H1 (cell line): ENCODE measurements around the gene DCAF8. TPM values are rescaled to one million over a fixed set of nuclear protein-coding genes. Genes with fewer than 3 reads are reported as not detected.

Experiments used
- CTCF ChIA-PET: fragments of 300-600 bp; sonication (Branson Sonifier 250); formaldehyde crosslinking; loops from one replicate; lab custom pipeline; 2021; ENCODE audit not compliant: partially characterized antibody; lab: Charles Lee
- POLR2A ChIA-PET: fragments of 300-600 bp; sonication (Branson Sonifier 250); formaldehyde crosslinking; loops from one replicate; lab custom pipeline; 2021; ENCODE audit warnings: inconsistent platforms; ENCODE audit not compliant: partially characterized antibody; lab: Charles Lee
- DNase-seq, 2 experiments: peaks; one replicate each; pipeline versions ENCODE4 v3.0.0 to v3.0.0-alpha.2; 2010 to 2022; ENCODE audit warnings: low spot score in 2 of 2, low read depth in 1 of 2, mixed read lengths in 1 of 2
- FAIRE-seq: peaks from 2 replicates; lab custom pipeline; 2011; peaks lifted over from hg19 to GRCh38; lab: Jason Lieb, UNC
- H2AFZ ChIP-seq: 2 replicates; pipeline ENCODE4 v1.8.1; 2012; ENCODE audit warnings: low read length, inconsistent platforms
- H2AK5ac ChIP-seq: 2 replicates; pipeline ENCODE4 v1.6.1; 2013; ENCODE audit warnings: low read depth, low read length
- H2BK120ac ChIP-seq: replicated peaks from 2 replicates; pipeline ENCODE3; 2013; ENCODE audit warnings: low read depth, low read length, inconsistent platforms
- H2BK12ac ChIP-seq: 2 replicates; pipeline ENCODE4 v1.6.1; 2013; ENCODE audit warnings: low read depth, low read length
- H2BK15ac ChIP-seq: 2 replicates; pipeline ENCODE4 v1.6.1; 2013; ENCODE audit warnings: low read length
- H2BK20ac ChIP-seq: 2 replicates; pipeline ENCODE4 v1.6.1; 2013; ENCODE audit warnings: low read length
- H2BK5ac ChIP-seq: 2 replicates; pipeline ENCODE4 v1.6.1; 2013; ENCODE audit warnings: low read depth, low read length
- H3K14ac ChIP-seq: 2 replicates; pipeline ENCODE4 v1.6.1; 2013; ENCODE audit warnings: inconsistent platforms; ENCODE audit not compliant: insufficient read length
- H3K18ac ChIP-seq: 2 replicates; pipeline ENCODE4 v1.6.1; 2013; ENCODE audit warnings: low read length; ENCODE audit errors: extremely low read depth
- H3K23ac ChIP-seq: 2 replicates; pipeline ENCODE4 v1.6.1; 2013; ENCODE audit warnings: inconsistent platforms; ENCODE audit not compliant: insufficient read length
- H3K23me2 ChIP-seq: 2 replicates; pipeline ENCODE4 v1.6.1; 2013; ENCODE audit warnings: low read depth, low read length
- H3K27ac ChIP-seq: 2 replicates; pipeline ENCODE4 v1.6.1; 2011; ENCODE audit warnings: low read depth, low read length, inconsistent platforms
- H3K27me3 ChIP-seq, 4 experiments: replicated peaks in 1 of 4; 1 replicate in 1 of 4; 2 replicates in 3 of 4; pipeline versions ENCODE4 v1.6.1 to v1.8.1; 2011 to 2013; ENCODE audit warnings: low read length in 3 of 4, mild to moderate bottlenecking in 3 of 4, inconsistent platforms in 2 of 4, mixed read lengths in 2 of 4, moderate library complexity in 1 of 4; ENCODE audit not compliant: control insufficient read depth in 3 of 4, insufficient read depth in 3 of 4; ENCODE audit errors: extremely low read depth in 1 of 4
- H3K36me3 ChIP-seq, 4 experiments: 2 replicates each; pipeline versions ENCODE4 v1.6.1 to v1.8.1; 2011 to 2013; ENCODE audit warnings: mild to moderate bottlenecking in 4 of 4, low read length in 3 of 4, moderate library complexity in 2 of 4, control low read depth in 1 of 4, inconsistent platforms in 1 of 4; ENCODE audit not compliant: insufficient read depth in 4 of 4, control insufficient read depth in 2 of 4
- H3K4ac ChIP-seq: replicated peaks from 2 replicates; pipeline ENCODE3; 2013; ENCODE audit warnings: low read length, low read depth, mixed read lengths, inconsistent platforms; ENCODE audit not compliant: insufficient read length
- H3K4me1 ChIP-seq, 4 experiments: replicated peaks in 1 of 4; 1 replicate in 1 of 4; 2 replicates in 3 of 4; pipeline versions ENCODE4 v1.6.1 to v1.8.1; 2011 to 2013; ENCODE audit warnings: low read length in 3 of 4, inconsistent platforms in 2 of 4, mixed read lengths in 1 of 4; ENCODE audit not compliant: insufficient read depth in 4 of 4, control insufficient read depth in 3 of 4
- H3K4me2 ChIP-seq, 2 experiments: 2 replicates each; pipeline versions ENCODE4 v1.6.1 to v1.8.1; 2011 to 2013; ENCODE audit warnings: low read depth in 2 of 2, low read length in 2 of 2, control low read depth in 1 of 2, inconsistent platforms in 1 of 2, mild to moderate bottlenecking in 1 of 2; ENCODE audit not compliant: insufficient read depth in 1 of 2
- H3K4me3 ChIP-seq, 4 experiments: fragments of 200-600, 300-600 bp in 1 of 4; sonication (generic), shearing (Covaris generic), sonication (Bioruptor Twin) in 1 of 4; 2 replicates each; pipeline versions ENCODE4 v1.5.1 to v1.8.1; 2011 to 2016; ENCODE audit warnings: low read length in 4 of 4, low read depth in 3 of 4, control low read depth in 2 of 4, inconsistent platforms in 2 of 4, mild to moderate bottlenecking in 2 of 4, mixed read lengths in 1 of 4, moderate library complexity in 1 of 4; ENCODE audit not compliant: insufficient read depth in 2 of 4; ENCODE audit errors: extremely low read depth in 1 of 4
- H3K56ac ChIP-seq: replicated peaks from 2 replicates; pipeline ENCODE3; 2013; ENCODE audit warnings: low read depth, mild to moderate bottlenecking, mixed read lengths, low read length, inconsistent platforms; ENCODE audit not compliant: insufficient read length
- H3K79me1 ChIP-seq: 2 replicates; pipeline ENCODE4 v1.6.1; 2013; ENCODE audit warnings: low read depth, low read length, control low read depth
- H3K79me2 ChIP-seq, 2 experiments: 2 replicates each; pipeline versions ENCODE4 v1.6.1 to v1.8.1; 2012 to 2013; ENCODE audit warnings: low read length in 2 of 2, mild to moderate bottlenecking in 2 of 2, inconsistent platforms in 1 of 2; ENCODE audit not compliant: insufficient read depth in 2 of 2, control insufficient read depth in 1 of 2
- H3K9ac ChIP-seq, 4 experiments: replicated peaks in 1 of 4; 1 replicate in 1 of 4; 2 replicates in 3 of 4; pipeline versions ENCODE4 v1.6.1 to v1.8.1; 2011 to 2013; ENCODE audit warnings: low read depth in 3 of 4, low read length in 3 of 4, control low read depth in 2 of 4, mild to moderate bottlenecking in 2 of 4, moderate library complexity in 2 of 4, inconsistent platforms in 1 of 4; ENCODE audit errors: extremely low read depth in 1 of 4
- H3K9me3 ChIP-seq, 2 experiments: 2 replicates each; pipeline versions ENCODE4 v1.6.1 to v1.8.1; 2012 to 2013; ENCODE audit warnings: mild to moderate bottlenecking in 2 of 2, moderate library complexity in 2 of 2, control low read depth in 1 of 2, inconsistent platforms in 1 of 2, low read depth in 1 of 2, low read length in 1 of 2, mixed read lengths in 1 of 2; ENCODE audit not compliant: insufficient read depth in 2 of 2
- H4K20me1 ChIP-seq, 2 experiments: replicated peaks in 1 of 2; 2 replicates each; pipeline versions ENCODE3 to v1.8.1; 2011 to 2013; ENCODE audit warnings: inconsistent platforms in 2 of 2, low read length in 2 of 2, mild to moderate bottlenecking in 1 of 2; ENCODE audit not compliant: insufficient read depth in 2 of 2, control insufficient read depth in 1 of 2
- H4K5ac ChIP-seq: 2 replicates; pipeline ENCODE4 v1.6.1; 2013; ENCODE audit warnings: low read length, low read depth, mixed read lengths, inconsistent platforms; ENCODE audit not compliant: insufficient read length
- H4K8ac ChIP-seq: 2 replicates; pipeline ENCODE4 v1.8.0; 2013; ENCODE audit warnings: mild to moderate bottlenecking, moderate library complexity, low read length, inconsistent platforms; ENCODE audit not compliant: insufficient read depth; ENCODE audit errors: extremely low read depth
- H4K91ac ChIP-seq: replicated peaks from 2 replicates; pipeline ENCODE3; 2013; ENCODE audit warnings: low read length, mixed read lengths, inconsistent platforms; ENCODE audit not compliant: insufficient read length
- BCL11A ChIP-seq, 2 experiments: IDR thresholded peaks; one replicate each; pipeline ENCODE4 v1.6.1; 2011; ENCODE audit warnings: low read depth in 2 of 2, low read length in 2 of 2, mild to moderate bottlenecking in 2 of 2
- CTBP2 ChIP-seq: IDR thresholded peaks from 2 replicates; pipeline ENCODE4 v1.7.0; 2011; ENCODE audit warnings: borderline replicate concordance, mild to moderate bottlenecking, moderate library complexity, mixed read lengths, low read length; ENCODE audit not compliant: insufficient read depth, insufficient read length
- EP300 ChIP-seq, 2 experiments: IDR thresholded peaks; 1 replicate in 1 of 2; 2 replicates in 1 of 2; pipeline ENCODE4 v1.6.1; 2011 to 2012; ENCODE audit warnings: low read depth in 2 of 2, low read length in 2 of 2, mild to moderate bottlenecking in 2 of 2, borderline replicate concordance in 1 of 2, inconsistent platforms in 1 of 2, moderate library complexity in 1 of 2
- GTF2F1 ChIP-seq: IDR thresholded peaks from 2 replicates; pipeline ENCODE4 v1.6.1; 2012; ENCODE audit warnings: low read depth, low read length, improper control_type of control experiment, borderline replicate concordance
- KDM4A ChIP-seq: IDR thresholded peaks from one replicate; pipeline ENCODE4 v1.7.1; 2012; ENCODE audit warnings: low read depth, mild to moderate bottlenecking, moderate library complexity, low read length, inconsistent platforms; ENCODE audit not compliant: severe bottlenecking
- RBBP5 ChIP-seq: IDR thresholded peaks from 2 replicates; pipeline ENCODE4 v1.7.1; 2012; ENCODE audit warnings: low read depth, mild to moderate bottlenecking, inconsistent platforms, low read length, moderate library complexity, borderline replicate concordance
- SIRT6 ChIP-seq: IDR thresholded peaks from one replicate; pipeline ENCODE4 v1.7.1; 2012; ENCODE audit warnings: low read length, inconsistent platforms
- SP4 ChIP-seq: IDR thresholded peaks from 2 replicates; pipeline ENCODE4 v1.6.1; 2012; ENCODE audit warnings: low read length, inconsistent platforms
- TAF1 ChIP-seq: IDR thresholded peaks from 2 replicates; pipeline ENCODE4 v1.6.1; 2011; ENCODE audit warnings: mild to moderate bottlenecking, low read depth, low read length
- TEAD4 ChIP-seq: IDR thresholded peaks from 2 replicates; pipeline ENCODE4 v1.6.1; 2012; ENCODE audit warnings: low read depth, low read length, inconsistent platforms, mixed read lengths
- WGBS, 2 experiments: shearing (Covaris generic) in 1 of 2; methylation state at CpG; one replicate each; pipeline versions ENCODE4 v1.1.6 to v1.1.7; 2013 to 2015; ENCODE audit warnings: low lambda C conversion rate in 2 of 2, mixed read lengths in 2 of 2, inconsistent platforms in 1 of 2, low coverage in 1 of 2, missing lambda C conversion rate in 1 of 2; ENCODE audit not compliant: insufficient replicate concordance in 2 of 2, insufficient coverage in 1 of 2, insufficient read length in 1 of 2; ENCODE audit errors: extremely low coverage in 1 of 2, missing lambda C conversion rate in 1 of 2; 5-methylcytosine and 5-hydroxymethylcytosine counted together
- polyA plus RNA-seq, 7 experiments: library from polyadenylated mRNA; depleted of rRNA in 3 of 7; stranded (reverse) in 5 of 7; unstranded in 2 of 7; fragments of >200 nt in 5 of 7; fragments of 200-250 nt in 2 of 7; gene quantifications; 1 replicate in 5 of 7; 2 replicates in 1 of 7; 4 replicates in 1 of 7; pipeline versions ENCODE4 v1.2.1 to v1.2.3, GENCODE V29; 2011 to 2013; ENCODE audit warnings: missing spikeins in 2 of 7, mixed read lengths in 2 of 7
- total RNA-seq: library from RNA; stranded (reverse); fragmentation: NEBNext Ultra II Directional; extraction: Animal tissue kit (Norgen Biotek cat#: 25700); gene quantifications from 2 replicates; pipeline ENCODE4 v1.2.1, GENCODE V29; 2021
- TF ChIP-seq, protein P1 (sequence below): IDR thresholded peaks from 2 replicates; pipeline ENCODE4 v1.6.1; 2012; ENCODE audit warnings: low read length, inconsistent platforms
- TF ChIP-seq, protein P2 (sequence below): IDR thresholded peaks from 2 replicates; pipeline ENCODE4 v1.6.1; 2012; ENCODE audit warnings: inconsistent platforms

The DCAF8 gene
- total and polyA plus RNA-seq, 2 of the 8 experiments (the other 6 are each of a cell fraction or from before 2014, with no cell fraction given): 68.2 to 110 TPM

DNA sequence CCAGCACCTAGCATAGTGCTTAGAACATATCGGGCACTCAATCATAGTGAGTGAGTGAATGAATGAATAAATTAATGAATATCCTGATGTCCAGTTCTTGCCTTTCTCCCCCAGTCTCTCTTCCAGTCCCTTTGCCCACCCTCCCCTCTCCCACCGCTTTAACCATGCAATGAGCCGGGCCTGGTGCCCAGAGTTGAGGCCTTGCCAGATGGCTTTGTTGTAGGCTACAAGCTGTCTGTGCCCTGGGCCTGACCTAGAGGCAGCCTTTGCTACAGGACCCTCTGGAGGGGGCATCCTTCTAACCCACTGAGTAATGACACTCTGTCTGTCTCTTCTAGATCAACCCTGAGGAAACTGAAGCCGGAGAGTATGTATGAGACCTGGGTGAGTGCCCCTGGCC, 65.1 kb downstream of the DCAF8 start:
- H3K14ac ChIP-seq: no peak overlapping the region
- ChIA-PET POLR2A (interaction anchor here (0.8 to 1.8 kb wide), 4 partner anchors 9 to 28 kb away, joined by 3 to 7 read pairs (median 6); no protein-coding TSS in a partner anchor), CTCF (interaction anchor here (0.7 to 20.4 kb wide), 6 partner anchors 8 to 151 kb away, joined by 3 to 257 read pairs (median 15); partner anchors contain the start of gene CASQ1)
- H3K18ac ChIP-seq: no peak overlapping the region
- no peak overlapping the region for H3K4me3 ChIP-seq
- peaks cover 0 to 9% of the 10 kb centered on the region in 2 experiments for H4K20me1 ChIP-seq
- no peak overlapping the region for H2BK15ac ChIP-seq
- H3K79me1 ChIP-seq: peaks cover 4% of the 10 kb centered on the region; the same call in 1 of the 2 replicates
- DNase-seq (no peak), FAIRE-seq (no peak)
- no peak overlapping the region for H3K56ac ChIP-seq
- no peak overlapping the region for H2AFZ ChIP-seq
- H2AK5ac ChIP-seq: no peak overlapping the region; the same call in 1 of the 2 replicates
- no peak overlapping the region for H2BK120ac ChIP-seq
- H3K4me1 ChIP-seq: peaks cover 0 to 16% (median 6%) of the 10 kb centered on the region in 4 experiments; a peak in 6 of 7 replicates
- no peaks in the 10 kb centered on the region for H3K9me3 ChIP-seq
- no peak overlapping the region for H2BK12ac ChIP-seq
- H3K9ac ChIP-seq: no peak overlapping the region
- WGBS, 2 experiments: 92% methylated on average over 4 of the region's 4 CpGs; no CpG with 5 or more reads in 1 of the 2 experiments
- no peaks in the 10 kb centered on the region; a peak in 1 of 8 replicates for H3K36me3 ChIP-seq
- H4K8ac ChIP-seq: no peak overlapping the region
- H3K79me2 ChIP-seq: no peaks in the 10 kb centered on the region
- H4K91ac ChIP-seq: no peak overlapping the region
- no peak overlapping the region for H3K4ac ChIP-seq
- no peak overlapping the region for H3K23ac ChIP-seq
- no peak overlapping the region for H3K4me2 ChIP-seq
- H2BK5ac ChIP-seq: no peak overlapping the region
- H3K23me2 ChIP-seq: peaks cover 10% of the 10 kb centered on the region
- no peak overlapping the region for H3K27ac ChIP-seq
- no peak overlapping the region for H4K5ac ChIP-seq
- no peaks in the 10 kb centered on the region; a peak in 1 of 7 replicates for H3K27me3 ChIP-seq
- no peak overlapping the region for H2BK20ac ChIP-seq
- TF ChIP-seq CTBP2 (no peak), SP4 (no peak), SIRT6 (no peak), TEAD4 (no peak), KDM4A (no peak), BCL11A (IDR thresholded peaks at IDR 0.05; ENCODE audit: low read depth in 2 of 2, low read length in 2 of 2) (no peak), EP300 (IDR thresholded peaks at IDR 0.05; ENCODE audit: borderline replicate concordance in 1 of 2, low read depth in 2 of 2, low read length in 2 of 2) (no peak), GTF2F1 (no peak), TAF1 (no peak), RBBP5 (no peak)
- TF ChIP-seq, protein P1, sequence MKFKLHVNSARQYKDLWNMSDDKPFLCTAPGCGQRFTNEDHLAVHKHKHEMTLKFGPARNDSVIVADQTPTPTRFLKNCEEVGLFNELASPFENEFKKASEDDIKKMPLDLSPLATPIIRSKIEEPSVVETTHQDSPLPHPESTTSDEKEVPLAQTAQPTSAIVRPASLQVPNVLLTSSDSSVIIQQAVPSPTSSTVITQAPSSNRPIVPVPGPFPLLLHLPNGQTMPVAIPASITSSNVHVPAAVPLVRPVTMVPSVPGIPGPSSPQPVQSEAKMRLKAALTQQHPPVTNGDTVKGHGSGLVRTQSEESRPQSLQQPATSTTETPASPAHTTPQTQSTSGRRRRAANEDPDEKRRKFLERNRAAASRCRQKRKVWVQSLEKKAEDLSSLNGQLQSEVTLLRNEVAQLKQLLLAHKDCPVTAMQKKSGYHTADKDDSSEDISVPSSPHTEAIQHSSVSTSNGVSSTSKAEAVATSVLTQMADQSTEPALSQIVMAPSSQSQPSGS: no peak
- TF ChIP-seq, protein P2, sequence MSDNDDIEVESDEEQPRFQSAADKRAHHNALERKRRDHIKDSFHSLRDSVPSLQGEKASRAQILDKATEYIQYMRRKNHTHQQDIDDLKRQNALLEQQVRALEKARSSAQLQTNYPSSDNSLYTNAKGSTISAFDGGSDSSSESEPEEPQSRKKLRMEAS: no peak
